H1 (cell line): ENCODE data around the gene BABAM2. TPM values are rescaled to one million over a fixed set of nuclear protein-coding genes. Genes with fewer than 3 reads are reported as not detected.

Experiments used
- CHD1 ChIP-seq: IDR thresholded peaks from 2 replicates; pipeline ENCODE4 v1.6.1; 2012; ENCODE audit warnings: low read depth, low read length, improper control_type of control experiment
- EZH2 ChIP-seq: fragments of 200-600 bp; sonication (generic); IDR thresholded peaks from 2 replicates; pipeline ENCODE4 v1.7.1; 2012; ENCODE audit warnings: low read depth, mild to moderate bottlenecking, moderate library complexity, low read length, inconsistent platforms; ENCODE audit not compliant: severe bottlenecking
- HDAC6 ChIP-seq: IDR thresholded peaks from one replicate; pipeline ENCODE4 v1.7.1; 2012; ENCODE audit warnings: low read depth, mild to moderate bottlenecking, inconsistent platforms, low read length, moderate library complexity
- POLR2AphosphoS5 ChIP-seq: IDR thresholded peaks from 2 replicates; pipeline ENCODE4 v1.6.1; 2011; ENCODE audit warnings: low read depth, low read length
- RAD21 ChIP-seq, 2 experiments: IDR thresholded peaks in 1 of 2; conservative IDR thresholded peaks in 1 of 2; 2 replicates each; pipeline ENCODE4 v1.6.1; 2011; ENCODE audit warnings: low read depth in 2 of 2, low read length in 2 of 2, improper control_type of control experiment in 1 of 2, inconsistent platforms in 1 of 2, mild to moderate bottlenecking in 1 of 2, moderate library complexity in 1 of 2
- RNF2 ChIP-seq: fragments of 200-900, 300-1000 bp; sonication (generic); IDR thresholded peaks from 2 replicates; pipeline ENCODE4 v1.7.1; 2016; ENCODE audit warnings: borderline replicate concordance, low read depth, mild to moderate bottlenecking, antibody characterized with exemption, low read length; ENCODE audit not compliant: poor library complexity, severe bottlenecking; ENCODE audit errors: missing control alignments
- polyA plus RNA-seq, 7 experiments: library from polyadenylated mRNA; depleted of rRNA in 3 of 7; stranded (reverse) in 5 of 7; unstranded in 2 of 7; fragments of >200 nt in 5 of 7; fragments of 200-250 nt in 2 of 7; gene quantifications; 1 replicate in 5 of 7; 2 replicates in 1 of 7; 4 replicates in 1 of 7; pipeline versions ENCODE4 v1.2.1 to v1.2.3, GENCODE V29; 2011 to 2013; ENCODE audit warnings: missing spikeins in 2 of 7, mixed read lengths in 2 of 7
- total RNA-seq: library from RNA; stranded (reverse); fragmentation: NEBNext Ultra II Directional; extraction: Animal tissue kit (Norgen Biotek cat#: 25700); gene quantifications from 2 replicates; pipeline ENCODE4 v1.2.1, GENCODE V29; 2021
- TF ChIP-seq, protein P1 (sequence below), 3 experiments: IDR thresholded peaks; 1 replicate in 2 of 3; 2 replicates in 1 of 3; pipeline versions ENCODE4 v1.5.1 to v1.6.1; 2011; ENCODE audit warnings: low read length in 3 of 3, mild to moderate bottlenecking in 3 of 3, inconsistent platforms in 2 of 3, low read depth in 1 of 3, moderate library complexity in 1 of 3; ENCODE audit not compliant: insufficient read depth in 1 of 3; ENCODE audit errors: control extremely low read depth in 1 of 3

BABAM2 gene
- total and polyA plus RNA-seq, 2 of the 8 experiments (the other 6 are each of a cell fraction or from before 2014, with no cell fraction given) = 15.8 to 20.9 TPM

DNA sequence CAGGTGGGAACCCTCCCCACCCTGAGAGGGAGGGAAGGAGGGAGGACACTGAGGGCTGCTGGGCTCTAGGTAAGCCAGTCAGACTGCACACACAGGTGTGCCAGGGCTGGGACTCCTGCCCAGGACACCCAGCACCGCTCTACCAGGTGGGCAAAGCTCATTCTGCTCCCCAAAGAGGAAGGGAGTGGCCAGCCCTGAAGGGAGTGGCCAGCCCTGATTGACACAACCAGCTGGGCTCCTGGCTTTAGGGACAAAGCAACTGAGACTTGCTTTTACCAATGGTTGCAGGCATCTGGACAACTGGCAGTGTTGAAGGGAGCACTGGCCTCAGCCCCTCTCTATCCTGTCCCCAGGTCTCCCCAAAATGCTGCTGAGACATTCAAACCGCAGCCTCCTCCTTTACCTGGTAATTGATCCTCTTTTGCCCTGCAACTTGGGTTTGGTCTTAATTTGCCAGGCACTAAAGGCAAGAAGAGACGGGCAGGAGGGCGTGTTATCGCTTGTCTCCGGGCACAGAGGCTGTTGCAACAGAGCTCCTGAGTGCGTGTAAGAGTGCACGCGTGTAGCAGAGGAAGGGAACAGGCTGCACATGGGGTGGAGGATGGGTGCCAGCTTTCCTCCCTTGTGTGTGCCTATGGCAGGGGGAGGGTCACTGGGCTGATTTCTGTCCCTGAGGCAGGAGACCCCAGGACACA is 487.6 kb downstream of the BABAM2 start (continued):
- TF ChIP-seq RAD21 (IDR thresholded peaks at IDR 0.05 in 1 of 2, conservative IDR thresholded peaks at IDR 0.05 in 1 of 2; ENCODE audit: low read depth in 2 of 2, low read length in 2 of 2) = no peak
- TF ChIP-seq HDAC6 = no peak
- TF ChIP-seq POLR2AphosphoS5 = no peak
- no peak for TF ChIP-seq RNF2
- TF ChIP-seq EZH2 = no peak
- TF ChIP-seq CHD1 = no peak
- TF ChIP-seq, protein P1, sequence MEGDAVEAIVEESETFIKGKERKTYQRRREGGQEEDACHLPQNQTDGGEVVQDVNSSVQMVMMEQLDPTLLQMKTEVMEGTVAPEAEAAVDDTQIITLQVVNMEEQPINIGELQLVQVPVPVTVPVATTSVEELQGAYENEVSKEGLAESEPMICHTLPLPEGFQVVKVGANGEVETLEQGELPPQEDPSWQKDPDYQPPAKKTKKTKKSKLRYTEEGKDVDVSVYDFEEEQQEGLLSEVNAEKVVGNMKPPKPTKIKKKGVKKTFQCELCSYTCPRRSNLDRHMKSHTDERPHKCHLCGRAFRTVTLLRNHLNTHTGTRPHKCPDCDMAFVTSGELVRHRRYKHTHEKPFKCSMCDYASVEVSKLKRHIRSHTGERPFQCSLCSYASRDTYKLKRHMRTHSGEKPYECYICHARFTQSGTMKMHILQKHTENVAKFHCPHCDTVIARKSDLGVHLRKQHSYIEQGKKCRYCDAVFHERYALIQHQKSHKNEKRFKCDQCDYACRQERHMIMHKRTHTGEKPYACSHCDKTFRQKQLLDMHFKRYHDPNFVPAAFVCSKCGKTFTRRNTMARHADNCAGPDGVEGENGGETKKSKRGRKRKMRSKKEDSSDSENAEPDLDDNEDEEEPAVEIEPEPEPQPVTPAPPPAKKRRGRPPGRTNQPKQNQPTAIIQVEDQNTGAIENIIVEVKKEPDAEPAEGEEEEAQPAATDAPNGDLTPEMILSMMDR (IDR thresholded peaks at IDR 0.05; ENCODE audit: control extremely low read depth in 1 of 3, insufficient read depth in 1 of 3, low read depth in 1 of 3, low read length in 3 of 3) = no peak
- TF ChIP-seq, all 59 proteins: peak for 0
